ENCODE measurements around the gene SLC39A1.

DNA sequence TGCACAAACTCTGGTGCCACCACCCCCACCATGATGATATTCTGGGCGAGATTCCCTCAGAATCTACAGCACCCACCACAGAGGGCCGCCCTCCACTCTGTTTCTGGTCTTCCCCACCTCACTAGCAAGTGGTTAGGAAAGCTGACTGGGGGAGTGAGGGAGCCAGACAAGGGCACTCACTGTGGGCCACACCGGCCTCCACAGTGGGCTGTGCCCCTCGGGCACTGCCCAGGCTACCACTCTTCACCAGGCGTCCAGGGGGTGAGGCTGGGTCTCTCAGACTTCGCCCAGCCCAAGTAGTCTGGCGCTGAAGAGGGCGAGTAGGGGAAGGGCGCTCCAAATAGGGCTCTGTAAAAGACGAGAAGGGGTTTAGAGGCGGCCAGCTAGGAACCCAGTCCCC is 29.4 kb downstream of the SLC39A1 start:
- TF ChIP-seq, protein P1, sequence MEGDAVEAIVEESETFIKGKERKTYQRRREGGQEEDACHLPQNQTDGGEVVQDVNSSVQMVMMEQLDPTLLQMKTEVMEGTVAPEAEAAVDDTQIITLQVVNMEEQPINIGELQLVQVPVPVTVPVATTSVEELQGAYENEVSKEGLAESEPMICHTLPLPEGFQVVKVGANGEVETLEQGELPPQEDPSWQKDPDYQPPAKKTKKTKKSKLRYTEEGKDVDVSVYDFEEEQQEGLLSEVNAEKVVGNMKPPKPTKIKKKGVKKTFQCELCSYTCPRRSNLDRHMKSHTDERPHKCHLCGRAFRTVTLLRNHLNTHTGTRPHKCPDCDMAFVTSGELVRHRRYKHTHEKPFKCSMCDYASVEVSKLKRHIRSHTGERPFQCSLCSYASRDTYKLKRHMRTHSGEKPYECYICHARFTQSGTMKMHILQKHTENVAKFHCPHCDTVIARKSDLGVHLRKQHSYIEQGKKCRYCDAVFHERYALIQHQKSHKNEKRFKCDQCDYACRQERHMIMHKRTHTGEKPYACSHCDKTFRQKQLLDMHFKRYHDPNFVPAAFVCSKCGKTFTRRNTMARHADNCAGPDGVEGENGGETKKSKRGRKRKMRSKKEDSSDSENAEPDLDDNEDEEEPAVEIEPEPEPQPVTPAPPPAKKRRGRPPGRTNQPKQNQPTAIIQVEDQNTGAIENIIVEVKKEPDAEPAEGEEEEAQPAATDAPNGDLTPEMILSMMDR (IDR thresholded peaks at IDR 0.05), result no peak
- TF ChIP-seq POLR2A (IDR thresholded peaks at IDR 0.05), result no peak

Measured in testis (tissue), 2 donors.